HCT116 (cell line): ENCODE results near the gene PRDX2. TPM values are rescaled to one million over a fixed set of nuclear protein-coding genes. Genes with fewer than 3 reads are reported as not detected.
A peak's percentile ranks its signal among the peaks of the same experiment; 100 is the strongest.

Experiments used
- ATAC-seq: fragments of 200-7000 bp; cut with Tn5 transposase; 2 replicates; pipeline ENCODE4 v1.9.1; 2020; ENCODE audit warnings: mild to moderate bottlenecking, moderate library complexity
- BruUV-seq: library from RNA; stranded (reverse); fragments of 400-500 nt; replicated peaks from 2 replicates; lab custom pipeline; 2021; lab: Mats Ljungman, UMichigan
- CTCF ChIA-PET: fragments of 300-600 bp; sonication (Branson Sonifier 250); formaldehyde crosslinking; loops from one replicate; lab custom pipeline; 2021; ENCODE audit warnings: antibody characterized with exemption; lab: Charles Lee
- POLR2A ChIA-PET: fragments of 300-600, 350-600 bp; sonication (Branson Sonifier 250); formaldehyde crosslinking; loops from one replicate; lab custom pipeline; 2021; ENCODE audit warnings: antibody characterized with exemption; lab: Charles Lee
- RAD21 ChIA-PET, 2 experiments: fragments of 300-600 bp; sonication (Branson Sonifier 250); formaldehyde crosslinking; loops; one replicate each; lab custom pipeline; 2023; ENCODE audit warnings: low total read pairs in 2 of 2; ENCODE audit not compliant: uncharacterized antibody in 2 of 2, unreplicated experiment in 2 of 2, low non-redundant PET in 1 of 2; lab: Charles Lee
- DNase-seq: peaks from one replicate; pipeline ENCODE4 v3.0.0-alpha.2; 2010; ENCODE audit warnings: low read depth, low spot score
- H2AFZ ChIP-seq: fragments of 200-600 bp; shearing (Covaris generic), sonication (generic); 2 replicates; pipeline ENCODE4 v1.6.1; 2017; ENCODE audit warnings: low read depth, mixed run types, mixed read lengths, antibody characterized with exemption, low read length; ENCODE audit not compliant: poor library complexity, severe bottlenecking
- H3K27ac ChIP-seq: 2 replicates; pipeline ENCODE4 v1.5.1; 2012; ENCODE audit warnings: low read depth, low read length
- H3K27me3 ChIP-seq: fragments of 200-600 bp; sonication (generic); 2 replicates; pipeline ENCODE4 v1.6.1; 2016; ENCODE audit warnings: mixed run types, low read length, mixed read lengths; ENCODE audit not compliant: insufficient read depth
- H3K36me3 ChIP-seq, 2 experiments: fragments of 200-500 bp in 1 of 2; fragments of 200-600 bp in 1 of 2; sonication (Bioruptor generic) in 1 of 2; sonication (generic) in 1 of 2; 2 replicates each; pipeline versions ENCODE4 v1.5.1 to v1.6.1; 2014 to 2016; ENCODE audit warnings: low read length in 2 of 2, inconsistent platforms in 1 of 2, mixed read lengths in 1 of 2, mixed run types in 1 of 2; ENCODE audit not compliant: insufficient read depth in 2 of 2, control insufficient read depth in 1 of 2
- H3K4me1 ChIP-seq, 2 experiments: fragments of 200-600 bp in 1 of 2; sonication (generic) in 1 of 2; 2 replicates each; pipeline versions ENCODE4 v1.5.1 to v1.6.1; 2012 to 2017; ENCODE audit warnings: low read length in 2 of 2, inconsistent platforms in 1 of 2, mild to moderate bottlenecking in 1 of 2, mixed read lengths in 1 of 2, mixed run types in 1 of 2, moderate library complexity in 1 of 2; ENCODE audit not compliant: insufficient read depth in 2 of 2, control insufficient read depth in 1 of 2
- H3K4me2 ChIP-seq: fragments of 200-600 bp; sonication (generic); 2 replicates; pipeline ENCODE4 v1.6.1; 2017; ENCODE audit warnings: mixed run types, low read length, mixed read lengths
- H3K4me3 ChIP-seq, 2 experiments: fragments of 200-600 bp in 1 of 2; sonication (generic) in 1 of 2; replicated peaks in 1 of 2; 2 replicates each; pipeline ENCODE4 v1.5.1; 2011 to 2016; ENCODE audit warnings: low read length in 2 of 2, control low read depth in 1 of 2, low read depth in 1 of 2, mild to moderate bottlenecking in 1 of 2, mixed read lengths in 1 of 2, mixed run types in 1 of 2
- H3K79me2 ChIP-seq: fragments of 200-600 bp; sonication (generic); 2 replicates; pipeline ENCODE4 v1.6.1; 2017; ENCODE audit warnings: mild to moderate bottlenecking, mixed run types, low read length, moderate library complexity, mixed read lengths; ENCODE audit not compliant: insufficient read depth
- H3K9ac ChIP-seq: fragments of 200-600 bp; sonication (generic); 2 replicates; pipeline ENCODE4 v1.6.1; 2016; ENCODE audit warnings: low read length, mixed read lengths
- H3K9me2 ChIP-seq: fragments of 200-600 bp; sonication (generic), shearing (Covaris generic); 2 replicates; pipeline ENCODE4 v1.6.1; 2017; ENCODE audit warnings: mixed run types, mild to moderate bottlenecking, moderate library complexity; ENCODE audit not compliant: insufficient read depth
- H3K9me3 ChIP-seq, 2 experiments: fragments of 200-500 bp in 1 of 2; fragments of 200-600 bp in 1 of 2; sonication (Bioruptor generic) in 1 of 2; sonication (generic) in 1 of 2; 2 replicates each; pipeline ENCODE4 v1.6.1; 2014 to 2017; ENCODE audit warnings: low read length in 2 of 2, mixed read lengths in 2 of 2, inconsistent platforms in 1 of 2, low read depth in 1 of 2, mild to moderate bottlenecking in 1 of 2, mixed run types in 1 of 2, moderate library complexity in 1 of 2; ENCODE audit not compliant: control insufficient read depth in 1 of 2, insufficient read depth in 1 of 2
- H4K20me1 ChIP-seq: fragments of 200-600 bp; sonication (generic), shearing (Covaris generic); 2 replicates; pipeline ENCODE4 v1.6.1; 2017; ENCODE audit warnings: mixed run types, mild to moderate bottlenecking, moderate library complexity; ENCODE audit not compliant: insufficient read depth
- CBX3 ChIP-seq: IDR thresholded peaks from 2 replicates; pipeline ENCODE4 v1.6.1; 2012; ENCODE audit warnings: low read depth
- CEBPB ChIP-seq: IDR thresholded peaks from 2 replicates; pipeline ENCODE4 v1.6.1; 2012; ENCODE audit warnings: low read depth
- EGR1 ChIP-seq: IDR thresholded peaks from 2 replicates; pipeline ENCODE4 v1.6.1; 2012; ENCODE audit warnings: low read depth
- ELF1 ChIP-seq: IDR thresholded peaks from 2 replicates; pipeline ENCODE4 v1.6.1; 2012; ENCODE audit warnings: low read depth, borderline replicate concordance
- EZH2 ChIP-seq: fragments of 200-600 bp; sonication (generic); IDR thresholded peaks from 2 replicates; pipeline ENCODE4 v1.6.1; 2017; ENCODE audit warnings: antibody characterized with exemption, mixed run types
- EZH2phosphoT487 ChIP-seq: fragments of 200-600 bp; IDR thresholded peaks from 2 replicates; pipeline ENCODE4 v1.6.1; 2018; ENCODE audit warnings: antibody characterized with exemption, borderline replicate concordance
- FOSL1 ChIP-seq: IDR thresholded peaks from 2 replicates; pipeline ENCODE4 v1.6.1; 2012; ENCODE audit warnings: low read depth
- POLR2A ChIP-seq: IDR thresholded peaks from 2 replicates; pipeline ENCODE4 v1.7.0; 2011; ENCODE audit warnings: borderline replicate concordance; ENCODE audit not compliant: insufficient read depth, insufficient read length; ENCODE audit errors: extremely low read depth
- POLR2AphosphoS5 ChIP-seq: IDR thresholded peaks from 2 replicates; pipeline ENCODE4 v1.6.1; 2011; ENCODE audit warnings: mild to moderate bottlenecking, low read depth, low read length, moderate library complexity
- RAD21 ChIP-seq: IDR thresholded peaks from 2 replicates; pipeline ENCODE4 v1.6.1; 2012; ENCODE audit warnings: low read depth, mild to moderate bottlenecking
- SIN3A ChIP-seq: IDR thresholded peaks from 2 replicates; pipeline ENCODE4 v1.6.1; 2012; ENCODE audit warnings: low read depth
- SP1 ChIP-seq: IDR thresholded peaks from 2 replicates; pipeline ENCODE4 v1.6.1; 2012; ENCODE audit warnings: low read depth
- SRF ChIP-seq: IDR thresholded peaks from 2 replicates; pipeline ENCODE4 v1.6.1; 2012; ENCODE audit warnings: low read depth
- TCF7L2 ChIP-seq: IDR thresholded peaks from 2 replicates; pipeline ENCODE4 v1.7.0; 2011; ENCODE audit warnings: borderline replicate concordance, inconsistent platforms; ENCODE audit not compliant: insufficient read depth, insufficient read length; ENCODE audit errors: extremely low read depth
- YY1 ChIP-seq: IDR thresholded peaks from 2 replicates; pipeline ENCODE4 v1.6.1; 2011; ENCODE audit warnings: low read length, low read depth, moderate library complexity, mild to moderate bottlenecking; ENCODE audit not compliant: insufficient replicate concordance; ENCODE audit errors: extremely low read depth
- ZFX ChIP-seq: fragments of 450-650 bp; IDR thresholded peaks from 2 replicates; pipeline ENCODE4 v1.6.1; 2017
- intact Hi-C: fragments of 100-400 bp; cut with micrococcal nuclease; formaldehyde crosslinking; loops from 2 replicates; pipeline ENCODE4 v1.10.0; 2022
- total RNA-seq: library from RNA; stranded (reverse); gene quantifications from one replicate; pipeline ENCODE4 v1.2.1, GENCODE V29; 2021; ENCODE audit not compliant: unreplicated experiment
- TF ChIP-seq, protein P1 (sequence below): IDR thresholded peaks from 2 replicates; pipeline ENCODE4 v1.6.1; 2011; ENCODE audit warnings: mild to moderate bottlenecking, low read length, moderate library complexity; ENCODE audit not compliant: insufficient replicate concordance; ENCODE audit errors: extremely low read depth
- TF ChIP-seq, protein P2 (sequence below): IDR thresholded peaks from 2 replicates; pipeline ENCODE4 v1.6.1; 2012
- TF ChIP-seq, protein P3 (sequence below): IDR thresholded peaks from 2 replicates; pipeline ENCODE4 v1.6.1; 2012

Gene PRDX2
- total RNA-seq, 1 experiment from 2014 or later: 387 TPM

DNA sequence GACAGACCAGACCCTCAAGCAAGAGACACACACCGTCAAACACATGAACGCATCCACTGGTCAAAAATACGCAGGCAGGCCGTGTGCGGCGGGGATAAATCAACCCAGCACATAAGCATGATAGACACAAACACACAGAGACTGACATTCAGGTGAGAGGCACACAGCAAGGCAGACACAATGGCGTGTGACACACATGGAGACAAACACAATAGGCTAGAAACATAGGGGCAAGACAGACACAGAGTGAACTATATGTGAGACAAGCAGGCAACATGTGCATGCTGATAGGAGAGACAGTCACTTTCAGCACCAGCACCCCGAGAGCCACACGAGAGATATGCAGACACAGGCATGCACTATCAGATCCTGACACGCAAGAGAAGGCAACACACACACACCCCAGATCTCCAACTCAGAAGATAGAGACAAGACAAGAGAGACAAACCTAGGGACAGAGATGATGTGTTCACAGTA lies 17.2 kb downstream of the PRDX2 start:
- intact Hi-C loops: no loop called here
- ATAC-seq (no peak), DNase-seq (no peak)
- H2AFZ ChIP-seq: no peak overlapping the region
- H3K9me3 ChIP-seq: no peaks in the 10 kb centered on the region
- no peaks in the 10 kb centered on the region for H3K36me3 ChIP-seq
- POLR2A ChIA-PET: no interaction called here
- TF ChIP-seq YY1 (no peak), SRF (no peak), EZH2phosphoT487 (no peak)
- TF ChIP-seq, protein P1, sequence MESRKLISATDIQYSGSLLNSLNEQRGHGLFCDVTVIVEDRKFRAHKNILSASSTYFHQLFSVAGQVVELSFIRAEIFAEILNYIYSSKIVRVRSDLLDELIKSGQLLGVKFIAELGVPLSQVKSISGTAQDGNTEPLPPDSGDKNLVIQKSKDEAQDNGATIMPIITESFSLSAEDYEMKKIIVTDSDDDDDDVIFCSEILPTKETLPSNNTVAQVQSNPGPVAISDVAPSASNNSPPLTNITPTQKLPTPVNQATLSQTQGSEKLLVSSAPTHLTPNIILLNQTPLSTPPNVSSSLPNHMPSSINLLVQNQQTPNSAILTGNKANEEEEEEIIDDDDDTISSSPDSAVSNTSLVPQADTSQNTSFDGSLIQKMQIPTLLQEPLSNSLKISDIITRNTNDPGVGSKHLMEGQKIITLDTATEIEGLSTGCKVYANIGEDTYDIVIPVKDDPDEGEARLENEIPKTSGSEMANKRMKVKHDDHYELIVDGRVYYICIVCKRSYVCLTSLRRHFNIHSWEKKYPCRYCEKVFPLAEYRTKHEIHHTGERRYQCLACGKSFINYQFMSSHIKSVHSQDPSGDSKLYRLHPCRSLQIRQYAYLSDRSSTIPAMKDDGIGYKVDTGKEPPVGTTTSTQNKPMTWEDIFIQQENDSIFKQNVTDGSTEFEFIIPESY: no peak
- TF ChIP-seq, all 23 proteins: peak for 0
- H3K27ac ChIP-seq: peak overlapping the region; percentile 89
- H4K20me1 ChIP-seq: no peaks in the 10 kb centered on the region
- no peaks in the 10 kb centered on the region for H3K79me2 ChIP-seq
- H3K4me1 ChIP-seq: peaks cover 78 to 90% of the 10 kb centered on the region in 2 experiments
- CTCF ChIA-PET: no interaction called here
- H3K4me2 ChIP-seq: peak overlapping the region; percentile 98
- RAD21 ChIA-PET: no interaction called here
- no TSS peak for BruUV-seq
- no peaks in the 10 kb centered on the region for H3K27me3 ChIP-seq
- peak overlapping the region; percentile 69 for H3K9ac ChIP-seq
- H3K9me2 ChIP-seq: no peaks in the 10 kb centered on the region
- H3K4me3 ChIP-seq: no peak overlapping the region

DNA sequence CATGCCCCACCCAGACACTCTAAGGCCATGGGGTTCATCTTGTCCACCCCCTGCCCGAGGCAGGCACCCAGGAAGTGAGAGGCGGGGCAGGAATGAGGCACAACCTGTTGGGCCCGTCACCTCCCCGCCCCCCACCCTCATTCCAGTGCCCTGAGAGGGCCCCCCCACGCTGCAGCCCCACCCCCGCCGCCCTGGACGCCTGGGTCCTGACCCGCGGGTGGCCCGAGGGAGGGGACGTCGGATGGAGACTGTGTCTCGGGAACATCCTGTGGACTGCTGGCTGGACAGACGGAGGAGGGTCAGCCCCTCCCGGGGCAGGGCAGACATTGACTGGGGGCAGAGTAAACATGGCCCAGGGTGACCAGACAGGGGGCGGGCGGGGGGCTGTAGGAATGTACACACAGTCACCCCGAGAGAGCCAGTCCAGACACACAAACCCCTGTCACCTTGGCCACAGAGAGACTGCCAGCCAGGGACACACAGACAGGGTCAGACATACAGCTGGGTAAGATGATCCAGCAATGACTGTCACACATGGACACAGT lies 17.7 kb downstream of the PRDX2 start:
- H3K4me3 ChIP-seq: peak overlapping the region; percentile 11 to 58; a peak in 3 of 4 replicates
- ChIA-PET CTCF (no interaction called here), POLR2A (interaction anchor here (3.2 kb wide), 1 partner anchor 8 kb away, joined by 39 read pairs; the partner anchor contains the start of gene JUNB), RAD21 (interaction anchor here in 1 of 2 experiments (1.3 kb wide), 1 partner anchor 7 kb away, joined by 4 read pairs; the partner anchor contains the start of gene JUNB)
- no peak for DNase-seq
- no peaks in the 10 kb centered on the region for H4K20me1 ChIP-seq
- peak overlapping the region; percentile 89 for H3K27ac ChIP-seq
- intact Hi-C loops: no loop called here
- H3K4me2 ChIP-seq: peak overlapping the region; percentile 98
- no peaks in the 10 kb centered on the region for H3K9me2 ChIP-seq
- H3K36me3 ChIP-seq: no peaks in the 10 kb centered on the region
- H3K9me3 ChIP-seq: no peaks in the 10 kb centered on the region
- H3K9ac ChIP-seq: peak overlapping the region; percentile 69
- H2AFZ ChIP-seq: no peak overlapping the region
- no peak for ATAC-seq
- no peaks in the 10 kb centered on the region for H3K79me2 ChIP-seq
- H3K27me3 ChIP-seq: no peaks in the 10 kb centered on the region
- no TSS peak for BruUV-seq
- peaks cover 78 to 90% of the 10 kb centered on the region in 2 experiments for H3K4me1 ChIP-seq
- no peak for TF ChIP-seq ZFX
- TF ChIP-seq ELF1: no peak
- TF ChIP-seq CBX3: no peak
- no peak for TF ChIP-seq EZH2
- no peak for TF ChIP-seq FOSL1
- no peak for TF ChIP-seq CEBPB
- no peak for TF ChIP-seq SIN3A
- TF ChIP-seq, protein P2, sequence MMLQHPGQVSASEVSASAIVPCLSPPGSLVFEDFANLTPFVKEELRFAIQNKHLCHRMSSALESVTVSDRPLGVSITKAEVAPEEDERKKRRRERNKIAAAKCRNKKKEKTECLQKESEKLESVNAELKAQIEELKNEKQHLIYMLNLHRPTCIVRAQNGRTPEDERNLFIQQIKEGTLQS: no peak
- no peak for TF ChIP-seq EZH2phosphoT487
- TF ChIP-seq, protein P3, sequence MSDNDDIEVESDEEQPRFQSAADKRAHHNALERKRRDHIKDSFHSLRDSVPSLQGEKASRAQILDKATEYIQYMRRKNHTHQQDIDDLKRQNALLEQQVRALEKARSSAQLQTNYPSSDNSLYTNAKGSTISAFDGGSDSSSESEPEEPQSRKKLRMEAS: no peak
- no peak for TF ChIP-seq TCF7L2
- no peak for TF ChIP-seq RAD21
- TF ChIP-seq POLR2AphosphoS5: no peak
- no peak for TF ChIP-seq SP1
- TF ChIP-seq EGR1: no peak
- no peak for TF ChIP-seq SRF
- no peak for TF ChIP-seq POLR2A
- no peak for TF ChIP-seq YY1
